HG02798 (cell line): ENCODE measurements around the gene PSMB2.
"Not testable (repeated sequence)": the region's sequence is repeated elsewhere in the genome, so short reads cannot be mapped to it uniquely, and the experiment has no call there.

Source experiments
- ATAC-seq: cut with Tn5 transposase; IDR thresholded peaks from one replicate; pipeline ENCODE4 v1.9.1; 2021; ENCODE audit warnings: mild to moderate bottlenecking; ENCODE audit not compliant: unreplicated experiment, poor library complexity

PSMB2 gene

GRCh38 chr1:35641233-35641866, at the start of gene PSMB2:
Gene PSMB2 (minus strand): TSS chr1:35641526. CDS start chr1:35641432, 94 bp downstream.
- ATAC-seq = peak; percentile 85

- no peak for ATAC-seq
Measured at GRCh38 chr1:35691080-35691479, 49.8 kb upstream of the PSMB2 start.

- ATAC-seq = not testable (repeated sequence)
Measured at GRCh38 chr1:35690103-35690502, 48.8 kb upstream of the PSMB2 start.

GRCh38 chr1:35688161-35688560, 46.8 kb upstream of the PSMB2 start:
- ATAC-seq = no peak

GRCh38 chr1:35683012-35683411, 41.7 kb upstream of the PSMB2 start:
- no peak for ATAC-seq

- no peak for ATAC-seq
Measured at GRCh38 chr1:35680271-35680670, 38.9 kb upstream of the PSMB2 start.

- no peak for ATAC-seq
Measured at GRCh38 chr1:35675773-35676172, 34.4 kb upstream of the PSMB2 start.

- ATAC-seq = no peak
Measured at GRCh38 chr1:35674111-35674510, 32.8 kb upstream of the PSMB2 start.

- no peak for ATAC-seq
Measured at GRCh38 chr1:35672116-35672515, 30.8 kb upstream of the PSMB2 start.

- ATAC-seq = no peak
Measured at GRCh38 chr1:35668506-35668905, 27.2 kb upstream of the PSMB2 start.

GRCh38 chr1:35666916-35667315, 25.6 kb upstream of the PSMB2 start:
- ATAC-seq = no peak

GRCh38 chr1:35666216-35666615, 24.9 kb upstream of the PSMB2 start:
- ATAC-seq = no peak

GRCh38 chr1:35663434-35663833, 22.1 kb upstream of the PSMB2 start:
- ATAC-seq = no peak

GRCh38 chr1:35661474-35661795, 20.1 kb upstream of the PSMB2 start:
- no peak for ATAC-seq

GRCh38 chr1:35660581-35661473, 19.5 kb upstream of the PSMB2 start:
- ATAC-seq = no peak

GRCh38 chr1:35659589-35659988, 18.3 kb upstream of the PSMB2 start:
- no peak for ATAC-seq

- ATAC-seq = no peak
Measured at GRCh38 chr1:35657851-35658250, 16.5 kb upstream of the PSMB2 start.

- no peak for ATAC-seq
Measured at GRCh38 chr1:35656863-35657232, 15.5 kb upstream of the PSMB2 start.

GRCh38 chr1:35656148-35656862, 15.0 kb upstream of the PSMB2 start:
- no peak for ATAC-seq

- no peak for ATAC-seq
Measured at GRCh38 chr1:35655196-35655595, 13.9 kb upstream of the PSMB2 start.

- ATAC-seq = no peak
Measured at GRCh38 chr1:35650416-35650815, 9.1 kb upstream of the PSMB2 start.
